SK-N-MC (cell line): Measurements from ENCODE around the gene TANGO6.

Source experiments
- EZH2 ChIP-seq: fragments of 200-600 bp; sonication (generic); IDR thresholded peaks from one replicate; pipeline ENCODE4 v1.6.1; 2017; ENCODE audit warnings: antibody characterized with exemption
- POLR2AphosphoS5 ChIP-seq: IDR thresholded peaks from 2 replicates; pipeline ENCODE4 v1.6.1; 2012; ENCODE audit warnings: mild to moderate bottlenecking, low read depth, low read length, borderline replicate concordance

DNA sequence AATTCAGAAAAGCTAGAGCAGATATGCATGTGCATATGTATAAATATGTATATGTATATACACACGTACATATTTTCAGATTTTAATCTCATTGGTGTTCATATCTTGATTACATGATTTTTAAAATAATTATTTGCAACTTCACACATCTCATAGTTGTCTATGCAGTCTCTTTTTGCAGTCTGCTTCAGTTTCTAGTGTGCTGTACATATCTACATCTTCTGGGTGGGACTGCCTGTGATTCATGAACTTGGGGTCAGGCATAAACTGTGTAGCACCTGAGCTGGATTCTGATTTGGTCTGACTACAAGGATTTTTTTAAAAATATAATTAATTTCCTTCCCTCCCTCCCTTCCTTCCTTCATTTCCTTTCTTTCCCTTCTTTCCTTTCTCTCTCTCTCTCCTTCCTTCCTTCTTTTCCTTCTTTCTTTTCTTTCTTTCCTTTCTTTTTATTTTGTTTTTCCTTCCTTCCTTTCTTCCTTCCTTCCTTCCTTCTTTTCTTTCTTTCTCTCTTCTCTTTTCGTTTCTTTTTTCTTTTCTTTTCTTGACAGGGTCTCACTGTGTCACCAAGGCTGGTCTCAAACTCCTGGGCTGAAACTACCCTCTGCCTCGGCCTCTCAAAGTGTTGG, 96.5 kb downstream of the TANGO6 start:
- TF ChIP-seq POLR2AphosphoS5 (no peak), EZH2 (no peak)
